ENCODE measurements around the gene AMACR.
A peak's percentile ranks its signal among the peaks of the same experiment; 100 is the strongest.

The AMACR gene

DNA sequence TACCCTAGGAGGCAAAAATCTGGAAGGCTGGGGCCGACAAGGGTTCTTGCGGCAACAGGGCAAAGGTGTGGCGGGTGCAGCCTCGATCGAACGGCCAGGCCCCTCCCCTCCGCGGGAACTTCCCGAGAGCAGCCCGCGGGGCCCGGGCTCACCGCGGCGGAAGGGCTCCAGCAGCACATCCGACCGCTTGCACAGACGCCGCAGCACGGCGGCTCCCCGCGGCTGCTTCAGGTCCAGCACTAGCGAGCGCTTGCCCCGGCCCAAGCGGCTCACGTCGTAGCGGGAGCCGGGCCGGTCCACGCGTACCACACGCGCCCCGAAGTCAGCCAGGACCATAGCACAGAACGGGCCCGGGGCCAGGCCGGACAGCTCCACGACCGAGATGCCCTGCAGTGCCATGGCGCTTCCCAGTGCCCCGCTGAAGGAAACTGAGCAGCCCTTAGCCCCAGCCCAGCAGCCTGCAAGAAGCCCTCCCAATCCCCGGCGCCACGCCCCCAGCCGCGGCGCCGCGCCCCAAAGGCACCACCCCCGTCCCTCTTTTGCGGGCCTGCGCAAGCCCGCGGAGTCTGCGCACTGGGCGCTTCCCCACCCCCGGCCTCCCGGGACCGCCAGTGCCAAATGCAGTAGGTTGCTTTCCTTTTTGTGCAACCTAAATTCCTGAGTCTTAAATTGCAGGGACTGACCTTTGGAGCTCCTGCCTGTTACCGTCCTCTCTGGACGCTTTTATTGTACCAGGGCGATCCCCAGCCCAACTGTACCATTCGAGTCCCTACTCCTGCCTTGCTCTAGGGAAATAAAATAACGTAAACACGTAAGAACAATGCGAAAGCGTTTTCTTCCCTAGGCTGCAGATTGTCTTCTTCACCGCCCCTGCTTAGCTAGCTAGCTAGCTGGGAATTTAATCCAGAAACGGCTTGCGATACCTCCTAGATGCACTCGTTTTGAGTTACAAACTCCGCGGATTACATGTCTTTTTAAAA is at the start of gene AMACR:
AMACR (minus strand) TSS at position 430 of the 980 bp plus-strand sequence; CDS start at position 399, 31 bp downstream.
- peak; percentile 95 for DNase-seq

DNA sequence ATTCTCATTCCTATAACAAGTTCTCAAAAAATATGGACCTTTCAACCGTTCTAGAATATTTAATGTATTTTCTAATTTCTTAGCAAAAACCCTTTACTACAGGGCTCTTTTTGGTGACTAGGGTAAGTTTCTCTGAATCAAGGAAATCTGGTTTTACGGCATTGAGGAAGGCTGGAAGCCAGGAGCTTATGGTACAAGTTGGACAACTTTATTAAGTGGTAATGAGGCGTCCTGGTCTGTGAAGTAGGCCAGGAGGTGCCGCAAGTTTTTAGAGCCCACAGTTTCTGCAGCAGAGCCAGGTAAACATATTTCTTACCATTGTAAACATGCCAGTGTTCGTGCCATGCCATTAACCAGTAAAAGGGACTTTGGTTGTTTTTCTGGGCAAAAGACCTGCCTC is 49.7 kb upstream of the AMACR start:
- DNase-seq, result no peak

DNA sequence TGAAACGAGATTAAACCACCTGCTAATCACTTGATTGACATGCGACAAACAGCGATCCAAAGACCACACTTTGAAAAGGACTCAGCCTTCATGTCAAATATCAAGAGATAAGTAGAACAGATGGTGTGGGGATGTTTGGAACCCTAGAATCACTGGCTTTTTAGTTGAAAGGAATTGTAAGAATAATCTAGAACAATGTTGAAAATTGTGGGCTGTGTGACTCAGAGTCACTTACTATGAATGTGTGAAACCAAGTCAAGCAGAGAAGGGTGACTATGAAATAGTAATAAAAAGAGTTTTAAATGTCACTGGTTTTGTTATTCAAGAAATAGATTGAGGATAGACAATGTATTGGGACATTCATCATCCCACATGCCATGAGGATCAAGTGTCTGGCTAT is 49.3 kb upstream of the AMACR start:
- DNase-seq, result no peak

DNA sequence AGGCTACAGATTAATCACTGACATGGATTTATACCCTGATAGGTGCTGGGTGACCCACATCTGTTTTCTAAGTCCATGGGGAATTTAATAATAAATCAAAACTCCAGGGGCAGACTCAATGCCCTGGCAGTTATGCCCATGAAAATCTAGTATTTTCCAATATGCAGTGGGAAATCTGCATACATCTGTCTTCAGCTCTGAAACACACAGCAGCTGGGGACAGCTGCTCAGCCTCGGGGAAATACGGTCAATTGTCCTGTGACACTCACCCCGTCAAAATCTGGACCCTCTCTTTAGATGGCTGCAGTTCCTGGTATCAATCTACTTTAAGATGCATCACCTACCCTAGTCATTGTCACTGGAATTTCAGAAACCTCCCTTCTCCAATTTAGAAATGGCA is 47.8 kb upstream of the AMACR start:
- no peak for DNase-seq

- no peak for DNase-seq
Observed at GRCh38 chr5:34054400-34054729, 46.5 kb upstream of the AMACR start.

- no peak for DNase-seq
Observed at GRCh38 chr5:34053571-34054399, 45.9 kb upstream of the AMACR start.

- DNase-seq, result no peak
Observed at GRCh38 chr5:34053133-34053532, 45.3 kb upstream of the AMACR start.

DNA sequence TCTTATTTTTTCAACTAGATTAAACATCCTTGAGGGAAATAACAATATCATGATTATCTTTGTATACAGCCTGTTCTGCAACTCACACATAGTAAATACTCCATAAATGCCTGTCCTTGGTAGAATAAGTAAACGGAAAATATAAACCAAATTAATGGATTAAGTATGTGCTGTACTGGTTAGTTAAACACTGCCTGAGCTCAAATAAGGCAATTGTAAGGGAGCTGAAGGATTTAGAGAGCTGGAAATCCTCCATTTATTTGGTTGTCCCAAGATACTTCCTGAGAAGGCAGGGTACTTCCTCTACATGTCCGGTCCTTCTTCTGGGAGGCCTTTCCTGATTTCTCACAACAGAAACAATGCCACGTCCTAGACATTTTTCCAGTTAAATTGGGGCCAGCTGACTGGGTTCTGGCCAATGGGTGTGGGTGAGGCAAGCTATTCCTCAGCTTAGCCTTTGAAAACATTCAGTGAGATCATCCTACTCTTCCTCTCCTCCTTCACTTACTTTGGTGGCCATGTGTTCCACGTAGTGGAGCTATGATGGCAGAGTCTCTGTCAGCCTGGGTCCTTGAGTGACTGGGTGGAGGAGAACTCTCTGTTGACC is 43.6 kb upstream of the AMACR start:
- DNase-seq, result no peak

GRCh38 chr5:34047774-34048572 is 40.1 kb upstream of the AMACR start:
- no peak for DNase-seq

DNA sequence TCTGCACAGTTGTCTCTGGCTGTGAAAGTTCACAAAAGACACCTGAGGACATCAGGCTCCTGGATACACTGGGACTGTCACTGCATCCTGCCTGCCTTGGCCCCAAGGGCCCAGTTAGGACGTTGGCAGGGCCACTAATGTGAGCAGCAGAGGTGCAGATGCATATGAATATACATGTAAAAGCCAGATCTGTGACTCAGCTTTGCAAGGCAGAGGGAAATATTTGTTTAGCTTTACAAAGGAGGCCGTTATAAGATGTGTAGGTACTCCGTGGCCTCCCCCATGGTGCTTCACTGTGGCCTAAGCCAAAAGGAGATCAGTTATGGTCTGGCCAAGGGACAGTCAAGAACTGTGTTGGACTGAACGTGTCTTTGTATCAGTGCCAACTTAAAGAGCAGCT is 39.3 kb upstream of the AMACR start:
- no peak for DNase-seq

DNA sequence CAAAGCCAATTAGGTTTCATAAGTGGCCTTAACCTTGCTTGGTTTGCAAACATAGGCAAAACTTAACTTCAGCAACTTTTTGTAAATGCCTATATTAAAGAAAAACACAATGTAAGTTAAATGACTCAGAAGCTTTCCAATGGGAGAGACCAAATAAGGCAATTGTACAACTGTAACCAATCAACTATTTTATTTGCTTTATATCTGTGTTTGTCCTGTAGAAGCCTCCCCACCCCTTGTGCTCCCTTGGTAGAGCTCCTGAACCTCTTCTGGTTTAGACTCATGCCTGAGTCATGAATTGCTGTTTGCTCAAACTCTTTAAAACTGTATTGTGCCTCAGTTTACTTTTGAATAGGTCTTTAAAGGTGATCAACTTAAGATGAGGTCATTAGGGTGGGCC is 38.1 kb upstream of the AMACR start:
- DNase-seq, result no peak

DNA sequence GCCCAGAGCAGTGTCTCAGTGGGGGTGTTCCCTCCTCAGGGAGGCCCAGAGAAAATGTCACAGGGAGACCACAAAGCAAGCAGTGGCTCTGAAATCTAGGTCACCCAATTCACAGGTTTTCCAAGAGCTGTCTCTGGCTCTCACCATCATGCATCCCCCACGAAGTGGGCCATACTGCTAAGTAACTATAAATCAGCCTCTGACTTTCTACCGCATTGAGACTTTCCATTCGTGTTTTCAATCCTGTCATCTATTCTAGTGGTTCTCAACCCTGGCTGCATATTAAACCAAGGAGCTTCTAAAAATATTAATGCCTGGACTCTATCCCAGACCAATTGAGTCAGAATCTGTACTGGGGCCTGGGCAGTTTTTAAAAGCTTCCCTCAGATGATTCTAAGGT is 37.2 kb upstream of the AMACR start:
- no peak for DNase-seq

- no peak for DNase-seq
Observed at GRCh38 chr5:34043099-34043876, 35.4 kb upstream of the AMACR start, which contains the start of gene C1QTNF3. TSS of gene C1QTNF3 (minus strand) at chr5:34043213. CDS start at chr5:34043125, 88 bp downstream.

- no peak for DNase-seq
Observed at GRCh38 chr5:34042321-34042720, 34.5 kb upstream of the AMACR start.

- DNase-seq, result no peak
Observed at GRCh38 chr5:34041247-34041972, 33.6 kb upstream of the AMACR start.

GRCh38 chr5:34040472-34040871 is 32.6 kb upstream of the AMACR start:
- no peak for DNase-seq

DNA sequence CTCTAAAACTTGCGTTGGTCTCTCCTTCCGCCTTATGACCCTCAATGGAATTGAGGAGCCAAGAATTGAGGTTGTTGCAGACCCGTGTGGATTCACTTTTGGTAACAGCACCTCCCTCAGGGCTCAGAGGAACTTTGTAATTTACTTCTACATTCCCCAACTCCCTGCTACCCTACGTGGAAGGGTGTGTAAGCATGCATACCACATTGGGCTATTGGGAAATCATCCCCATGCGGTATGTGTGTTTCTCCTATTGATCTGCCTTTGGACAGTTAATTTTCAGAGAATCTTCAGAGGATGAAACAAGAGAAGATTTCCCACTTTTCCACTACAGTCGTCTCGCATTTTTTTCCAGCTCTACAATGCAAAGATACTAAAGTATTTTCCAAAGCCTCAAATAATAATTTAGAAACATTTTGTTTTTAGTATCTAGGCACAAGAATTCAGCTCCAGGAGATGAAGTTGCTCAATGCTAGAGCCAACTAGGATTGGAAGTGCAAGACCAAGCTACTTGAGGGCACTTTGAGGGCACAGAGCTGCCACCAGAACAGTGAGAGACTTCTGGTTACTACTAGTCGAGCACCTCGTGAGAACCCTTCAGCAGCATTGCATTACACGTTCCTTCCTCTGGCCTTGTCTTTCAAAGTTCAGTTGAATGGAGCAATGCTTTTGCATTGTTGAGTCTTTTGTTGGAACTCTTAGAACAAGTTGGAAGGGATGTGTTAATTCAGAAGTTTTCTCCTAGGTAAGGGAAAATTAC is 31.7 kb upstream of the AMACR start:
- no peak for DNase-seq

DNA sequence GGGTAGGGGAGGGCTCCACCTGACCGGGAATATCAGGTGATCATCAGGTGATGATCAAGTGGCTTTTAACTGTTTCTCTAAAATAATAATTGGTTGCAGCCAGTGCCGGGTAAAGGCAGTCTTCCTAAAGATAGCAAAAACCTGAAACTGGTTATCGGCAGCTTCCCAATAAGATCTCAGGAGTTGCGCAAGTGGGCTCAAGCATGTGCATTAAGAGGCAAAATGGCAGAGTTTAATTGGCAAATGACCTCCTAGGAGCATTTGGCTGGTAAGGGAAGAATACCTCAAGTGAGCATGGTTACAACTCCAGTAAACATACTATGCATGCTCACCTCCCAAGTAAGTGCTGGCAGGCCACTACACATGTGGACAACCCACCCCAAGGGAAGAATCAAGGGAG is 31.0 kb upstream of the AMACR start:
- no peak for DNase-seq

DNA sequence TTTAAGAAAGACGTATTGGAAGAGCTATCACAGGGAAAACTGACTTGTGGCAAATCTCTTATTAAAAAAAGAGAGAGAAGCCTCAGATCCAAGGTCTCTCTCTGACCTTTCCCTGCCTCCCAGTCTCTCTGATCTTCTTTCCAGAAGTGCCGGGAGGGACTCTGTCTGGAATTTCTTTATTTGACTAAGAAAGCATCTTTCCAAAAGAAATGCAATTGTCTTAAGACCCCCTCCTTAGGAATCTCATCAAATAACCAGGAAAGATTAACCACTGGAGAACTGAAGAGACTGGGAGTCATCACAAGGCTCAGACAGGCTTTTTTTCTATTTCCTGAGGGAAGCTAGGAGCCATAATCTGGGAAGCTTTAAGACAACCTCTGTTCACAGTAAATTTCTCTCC is 30.5 kb upstream of the AMACR start:
- no peak for DNase-seq

DNA sequence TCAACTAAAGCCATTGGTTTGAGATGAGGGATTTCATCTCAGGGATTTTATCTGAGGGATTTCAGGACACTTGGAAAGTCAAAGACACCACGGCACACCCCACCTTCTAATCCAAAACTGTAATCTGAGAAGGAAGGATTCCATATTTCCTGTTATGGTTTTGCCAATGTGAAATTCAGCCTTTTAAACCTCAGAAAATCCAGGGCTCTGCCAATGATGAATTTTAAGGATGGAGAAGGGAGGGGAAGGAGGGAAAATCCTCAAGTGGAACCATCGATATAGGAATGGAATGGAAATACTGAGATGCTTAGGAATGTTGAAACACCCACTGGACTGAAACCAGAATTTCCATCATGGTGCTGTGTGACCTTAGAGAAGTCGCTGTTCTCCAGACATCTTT is 29.9 kb upstream of the AMACR start:
- DNase-seq, result no peak

All from NCI-H510A treated with DMSO at 0.1 percent for 48 hours (cell line).